Nephron progenitor cell (in vitro differentiated cells): ENCODE results near the gene MTIF3.
A peak's percentile ranks its signal among the peaks of the same experiment; 100 is the strongest.

Experiments used
- DNase-seq: peaks from one replicate; pipeline ENCODE4 v3.0.0; 2021
- H3K27ac Mint-ChIP-seq: 2 replicates; pipeline ENCODE4 v1.8.0; 2021; ENCODE audit warnings: mild to moderate bottlenecking, moderate library complexity, mixed read lengths
- H3K27me3 Mint-ChIP-seq: 2 replicates; pipeline ENCODE4 v1.8.0; 2021; ENCODE audit warnings: mild to moderate bottlenecking, low read depth, mixed read lengths; ENCODE audit not compliant: poor library complexity
- H3K36me3 Mint-ChIP-seq: 2 replicates; pipeline ENCODE4 v1.8.0; 2021; ENCODE audit warnings: low read depth, mixed read lengths
- H3K4me1 Mint-ChIP-seq: 2 replicates; pipeline ENCODE4 v1.8.0; 2021; ENCODE audit warnings: mixed read lengths
- H3K4me3 Mint-ChIP-seq: 2 replicates; pipeline ENCODE4 v1.8.0; 2021; ENCODE audit warnings: mild to moderate bottlenecking, moderate library complexity, mixed read lengths
- H3K9me3 Mint-ChIP-seq: 2 replicates; pipeline ENCODE4 v1.8.0; 2021; ENCODE audit warnings: mild to moderate bottlenecking, moderate library complexity, mixed read lengths
- CTCF ChIP-seq: fragments of 200-600 bp; sonication (generic); IDR thresholded peaks from 2 replicates; pipeline ENCODE4 v1.5.0; 2021; ENCODE audit warnings: antibody characterized with exemption

Gene MTIF3

GRCh38 chr13:27449936-27450828 is at the start of gene MTIF3:
Gene MTIF3 (minus strand): TSS chr13:27450564. CDS start chr13:27440448, 10,116 bp downstream.
- peak within 1 kb of the TSS; percentile 84 for H3K4me3 Mint-ChIP-seq
- H3K4me1 Mint-ChIP-seq = peaks cover 38% of the 10 kb centered on the region
- H3K27ac Mint-ChIP-seq = peak within 1 kb of the TSS; percentile 90
- H3K36me3 Mint-ChIP-seq = peaks cover 5% of the 10 kb centered on the region
- H3K9me3 Mint-ChIP-seq = no peaks in the 10 kb centered on the region
- DNase-seq = peak; percentile 93
- no peak for TF ChIP-seq CTCF
- peaks cover 19% of the 10 kb centered on the region for H3K27me3 Mint-ChIP-seq

- peaks cover 14% of the 10 kb centered on the region for H3K27me3 Mint-ChIP-seq
- no peak overlapping the region for H3K4me3 Mint-ChIP-seq
Measured at GRCh38 chr13:27497563-27498230, 47.3 kb upstream of the MTIF3 start.

GRCh38 chr13:27496536-27497273 is 46.3 kb upstream of the MTIF3 start:
- H3K36me3 Mint-ChIP-seq = no peaks in the 10 kb centered on the region
- peaks cover 22% of the 10 kb centered on the region for H3K4me1 Mint-ChIP-seq
- DNase-seq = peak; percentile 14
- peaks cover under 1% of the 10 kb centered on the region for H3K9me3 Mint-ChIP-seq
- peaks cover 14% of the 10 kb centered on the region for H3K27me3 Mint-ChIP-seq
- H3K4me3 Mint-ChIP-seq = no peak overlapping the region
- peak overlapping the region; percentile 50 for H3K27ac Mint-ChIP-seq
- TF ChIP-seq CTCF = no peak

More at GRCh38 chr13:27497563-27498230, 47.3 kb upstream of the MTIF3 start:
- DNase-seq = no peak
- peaks cover 26% of the 10 kb centered on the region for H3K4me1 Mint-ChIP-seq
- H3K36me3 Mint-ChIP-seq = no peaks in the 10 kb centered on the region
- no peaks in the 10 kb centered on the region for H3K9me3 Mint-ChIP-seq
- no peak for TF ChIP-seq CTCF
- H3K27ac Mint-ChIP-seq = no peak overlapping the region

- DNase-seq = no peak
- Mint-ChIP-seq H3K27ac (no peak overlapping the region), H3K4me1 (peaks cover 22% of the 10 kb centered on the region), H3K36me3 (no peaks in the 10 kb centered on the region), H3K4me3 (no peak overlapping the region), H3K27me3 (peaks cover 14% of the 10 kb centered on the region), H3K9me3 (peaks cover 5% of the 10 kb centered on the region)
- no peak for TF ChIP-seq CTCF
Measured at GRCh38 chr13:27496006-27496405, 45.6 kb upstream of the MTIF3 start.

- no peak overlapping the region for H3K4me3 Mint-ChIP-seq
- TF ChIP-seq CTCF = no peak
- peaks cover 12% of the 10 kb centered on the region for H3K27me3 Mint-ChIP-seq
- no peak for DNase-seq
- peaks cover 22% of the 10 kb centered on the region for H3K4me1 Mint-ChIP-seq
- H3K9me3 Mint-ChIP-seq = peaks cover 5% of the 10 kb centered on the region
- no peaks in the 10 kb centered on the region for H3K36me3 Mint-ChIP-seq
- H3K27ac Mint-ChIP-seq = no peak overlapping the region
Measured at GRCh38 chr13:27495551-27495950, 45.2 kb upstream of the MTIF3 start.
